ENCODE measurements around the gene TTLL6.

Gene TTLL6

GRCh38 chr17:48761114-48761513 is 55.9 kb downstream of the TTLL6 start:
- no peak overlapping the region for H4K91ac ChIP-seq (ENCODE audit: low read depth, low read length, poor library complexity)
- no peak for DNase-seq (ENCODE audit: low spot score)
- peaks cover 0 to 77% (median 44%) of the 10 kb centered on the region in 3 experiments for H3K27me3 ChIP-seq (ENCODE audit: control insufficient read depth in 3 of 3, insufficient read depth in 3 of 3, low read depth in 1 of 3, low read length in 3 of 3)
- no peak overlapping the region for H2BK120ac ChIP-seq (ENCODE audit: low read depth, low read length)
- H3K18ac ChIP-seq (ENCODE audit: low read length): no peak overlapping the region
- H4K8ac ChIP-seq (ENCODE audit: low read depth, low read length): no peak overlapping the region
- WGBS, 2 donors (ENCODE audit: extremely low coverage in 2 of 2, insufficient read length in 2 of 2, insufficient replicate concordance in 1 of 2): no CpG with 5 or more reads among the region's 6 CpGs
- no peak overlapping the region for H3K23ac ChIP-seq (ENCODE audit: low read depth, low read length, poor library complexity)
- no peaks in the 10 kb centered on the region for H3K9me3 ChIP-seq (replicated peaks in 1 of 2; ENCODE audit: control insufficient read depth in 2 of 2, insufficient read depth in 1 of 2, low read depth in 1 of 2, low read length in 2 of 2)
- H3K4me3 ChIP-seq (ENCODE audit: low read length in 2 of 2): no peak overlapping the region
- no peak overlapping the region for H2BK12ac ChIP-seq (ENCODE audit: low read length)
- H3K4me1 ChIP-seq (ENCODE audit: control insufficient read depth in 2 of 2, insufficient read depth in 1 of 2, low read depth in 1 of 2, low read length in 2 of 2): no peaks in the 10 kb centered on the region
- H3K36me3 ChIP-seq (replicated peaks in 1 of 2; ENCODE audit: control insufficient read depth in 2 of 2, insufficient read depth in 2 of 2, low read length in 2 of 2): no peaks in the 10 kb centered on the region
- H3K4me2 ChIP-seq (ENCODE audit: insufficient read depth, low read length, poor library complexity, severe bottlenecking): no peak overlapping the region
- H2BK5ac ChIP-seq (ENCODE audit: low read length): no peak overlapping the region
- no peak overlapping the region for H3K14ac ChIP-seq (ENCODE audit: low read length)
- no peak overlapping the region for H2BK15ac ChIP-seq (ENCODE audit: low read length)
- no peak overlapping the region for H3K27ac ChIP-seq (replicated peaks; ENCODE audit: low read length)
- no peak overlapping the region for H3K9ac ChIP-seq (ENCODE audit: low read depth, low read length, poor library complexity)
- H2AFZ ChIP-seq (ENCODE audit: low read length): no peak overlapping the region
- no peak overlapping the region for H2AK5ac ChIP-seq (ENCODE audit: low read depth, low read length)
- no peaks in the 10 kb centered on the region for H3K79me1 ChIP-seq (ENCODE audit: low read depth, low read length)
- no peak overlapping the region for H3K4ac ChIP-seq (ENCODE audit: low read length)

GRCh38 chr17:48760411-48760810 is 56.6 kb downstream of the TTLL6 start:
- Histone ChIP-seq H3K4me3 (ENCODE audit: low read length in 2 of 2) (no peak overlapping the region), H4K8ac (ENCODE audit: low read depth, low read length) (no peak overlapping the region), H3K23ac (ENCODE audit: low read depth, low read length, poor library complexity) (no peak overlapping the region), H3K27me3 (ENCODE audit: control insufficient read depth in 3 of 3, insufficient read depth in 3 of 3, low read depth in 1 of 3, low read length in 3 of 3) (peaks cover 0 to 81% (median 51%) of the 10 kb centered on the region in 3 experiments), H4K91ac (ENCODE audit: low read depth, low read length, poor library complexity) (no peak overlapping the region), H2AFZ (ENCODE audit: low read length) (no peak overlapping the region), H3K4me1 (ENCODE audit: control insufficient read depth in 2 of 2, insufficient read depth in 1 of 2, low read depth in 1 of 2, low read length in 2 of 2) (no peaks in the 10 kb centered on the region), H2AK5ac (ENCODE audit: low read depth, low read length) (no peak overlapping the region), H3K14ac (ENCODE audit: low read length) (no peak overlapping the region), H3K4me2 (ENCODE audit: insufficient read depth, low read length, poor library complexity, severe bottlenecking) (no peak overlapping the region), H3K36me3 (replicated peaks in 1 of 2; ENCODE audit: control insufficient read depth in 2 of 2, insufficient read depth in 2 of 2, low read length in 2 of 2) (no peaks in the 10 kb centered on the region), H2BK5ac (ENCODE audit: low read length) (no peak overlapping the region), H3K79me1 (ENCODE audit: low read depth, low read length) (no peaks in the 10 kb centered on the region), H3K27ac (replicated peaks; ENCODE audit: low read length) (no peak overlapping the region), H2BK120ac (ENCODE audit: low read depth, low read length) (no peak overlapping the region), H3K18ac (ENCODE audit: low read length) (no peak overlapping the region), H3K9me3 (replicated peaks in 1 of 2; ENCODE audit: control insufficient read depth in 2 of 2, insufficient read depth in 1 of 2, low read depth in 1 of 2, low read length in 2 of 2) (no peaks in the 10 kb centered on the region), H2BK12ac (ENCODE audit: low read length) (no peak overlapping the region), H3K4ac (ENCODE audit: low read length) (no peak overlapping the region), H2BK15ac (ENCODE audit: low read length) (no peak overlapping the region), H3K9ac (ENCODE audit: low read depth, low read length, poor library complexity) (no peak overlapping the region)
- WGBS, 2 donors (ENCODE audit: extremely low coverage in 2 of 2, insufficient read length in 2 of 2, insufficient replicate concordance in 1 of 2): no CpG with 5 or more reads among the region's 4 CpGs
- no peak for DNase-seq (ENCODE audit: low spot score)

GRCh38 chr17:48759288-48759687 is 57.7 kb downstream of the TTLL6 start:
- no peaks in the 10 kb centered on the region for H3K4me1 ChIP-seq (ENCODE audit: control insufficient read depth in 2 of 2, insufficient read depth in 1 of 2, low read depth in 1 of 2, low read length in 2 of 2)
- no peaks in the 10 kb centered on the region for H3K9me3 ChIP-seq (replicated peaks in 1 of 2; ENCODE audit: control insufficient read depth in 2 of 2, insufficient read depth in 1 of 2, low read depth in 1 of 2, low read length in 2 of 2)
- no peak overlapping the region for H3K4me3 ChIP-seq (ENCODE audit: low read length in 2 of 2)
- no peak overlapping the region for H2AFZ ChIP-seq (ENCODE audit: low read length)
- no peaks in the 10 kb centered on the region for H3K79me1 ChIP-seq (ENCODE audit: low read depth, low read length)
- no peak for DNase-seq (ENCODE audit: low spot score)
- H3K4me2 ChIP-seq (ENCODE audit: insufficient read depth, low read length, poor library complexity, severe bottlenecking): no peak overlapping the region
- no peak overlapping the region for H3K27ac ChIP-seq (replicated peaks; ENCODE audit: low read length)
- H2BK120ac ChIP-seq (ENCODE audit: low read depth, low read length): no peak overlapping the region
- no peak overlapping the region for H3K18ac ChIP-seq (ENCODE audit: low read length)
- no peak overlapping the region for H2BK15ac ChIP-seq (ENCODE audit: low read length)
- H3K23ac ChIP-seq (ENCODE audit: low read depth, low read length, poor library complexity): no peak overlapping the region
- no peak overlapping the region for H2BK12ac ChIP-seq (ENCODE audit: low read length)
- peaks cover 6 to 86% (median 62%) of the 10 kb centered on the region in 3 experiments for H3K27me3 ChIP-seq (ENCODE audit: control insufficient read depth in 3 of 3, insufficient read depth in 3 of 3, low read depth in 1 of 3, low read length in 3 of 3)
- H3K4ac ChIP-seq (ENCODE audit: low read length): no peak overlapping the region
- no peaks in the 10 kb centered on the region for H3K36me3 ChIP-seq (replicated peaks in 1 of 2; ENCODE audit: control insufficient read depth in 2 of 2, insufficient read depth in 2 of 2, low read length in 2 of 2)
- no peak overlapping the region for H4K91ac ChIP-seq (ENCODE audit: low read depth, low read length, poor library complexity)
- H3K9ac ChIP-seq (ENCODE audit: low read depth, low read length, poor library complexity): no peak overlapping the region
- H2BK5ac ChIP-seq (ENCODE audit: low read length): no peak overlapping the region
- H4K8ac ChIP-seq (ENCODE audit: low read depth, low read length): no peak overlapping the region
- H2AK5ac ChIP-seq (ENCODE audit: low read depth, low read length): no peak overlapping the region
- H3K14ac ChIP-seq (ENCODE audit: low read length): no peak overlapping the region

GRCh38 chr17:48757524-48757961 is 59.5 kb downstream of the TTLL6 start:
- no peak overlapping the region for H2AK5ac ChIP-seq (ENCODE audit: low read depth, low read length)
- H3K18ac ChIP-seq (ENCODE audit: low read length): no peak overlapping the region
- no peaks in the 10 kb centered on the region for H3K79me1 ChIP-seq (ENCODE audit: low read depth, low read length)
- no peak for DNase-seq (ENCODE audit: low spot score)
- H3K36me3 ChIP-seq (replicated peaks in 1 of 2; ENCODE audit: control insufficient read depth in 2 of 2, insufficient read depth in 2 of 2, low read length in 2 of 2): no peaks in the 10 kb centered on the region
- no peak overlapping the region for H2BK5ac ChIP-seq (ENCODE audit: low read length)
- no peak overlapping the region for H4K8ac ChIP-seq (ENCODE audit: low read depth, low read length)
- no CpG with 5 or more reads among the region's 2 CpGs for WGBS, 2 donors (ENCODE audit: extremely low coverage in 2 of 2, insufficient read length in 2 of 2, insufficient replicate concordance in 1 of 2)
- H3K27ac ChIP-seq (replicated peaks; ENCODE audit: low read length): no peak overlapping the region
- H3K4me1 ChIP-seq (ENCODE audit: control insufficient read depth in 2 of 2, insufficient read depth in 1 of 2, low read depth in 1 of 2, low read length in 2 of 2): no peaks in the 10 kb centered on the region
- peaks cover 0 to 2% of the 10 kb centered on the region in 2 donors for H3K9me3 ChIP-seq (replicated peaks in 1 of 2; ENCODE audit: control insufficient read depth in 2 of 2, insufficient read depth in 1 of 2, low read depth in 1 of 2, low read length in 2 of 2)
- no peak overlapping the region for H2AFZ ChIP-seq (ENCODE audit: low read length)
- H3K14ac ChIP-seq (ENCODE audit: low read length): no peak overlapping the region
- H3K23ac ChIP-seq (ENCODE audit: low read depth, low read length, poor library complexity): no peak overlapping the region
- H2BK15ac ChIP-seq (ENCODE audit: low read length): no peak overlapping the region
- H3K9ac ChIP-seq (ENCODE audit: low read depth, low read length, poor library complexity): no peak overlapping the region
- no peak overlapping the region for H3K4me3 ChIP-seq (ENCODE audit: low read length in 2 of 2)
- no peak overlapping the region for H4K91ac ChIP-seq (ENCODE audit: low read depth, low read length, poor library complexity)
- H3K4ac ChIP-seq (ENCODE audit: low read length): no peak overlapping the region
- no peak overlapping the region for H2BK120ac ChIP-seq (ENCODE audit: low read depth, low read length)
- H3K27me3 ChIP-seq (ENCODE audit: control insufficient read depth in 3 of 3, insufficient read depth in 3 of 3, low read depth in 1 of 3, low read length in 3 of 3): peaks cover 23 to 87% (median 76%) of the 10 kb centered on the region in 3 experiments
- H3K4me2 ChIP-seq (ENCODE audit: insufficient read depth, low read length, poor library complexity, severe bottlenecking): no peak overlapping the region
- no peak overlapping the region for H2BK12ac ChIP-seq (ENCODE audit: low read length)
